ENCODE measurements around the gene CABP7. TPM values are rescaled to one million over a fixed set of nuclear protein-coding genes. Genes with fewer than 3 reads are reported as not detected.
A peak's percentile ranks its signal among the peaks of the same experiment; 100 is the strongest.

Gene CABP7
- total and polyA plus RNA-seq, 2 of the 13 experiments (the other 11 are each of a cell fraction or from before 2014, with no cell fraction given): 0.08 TPM; not detected in 1

DNA sequence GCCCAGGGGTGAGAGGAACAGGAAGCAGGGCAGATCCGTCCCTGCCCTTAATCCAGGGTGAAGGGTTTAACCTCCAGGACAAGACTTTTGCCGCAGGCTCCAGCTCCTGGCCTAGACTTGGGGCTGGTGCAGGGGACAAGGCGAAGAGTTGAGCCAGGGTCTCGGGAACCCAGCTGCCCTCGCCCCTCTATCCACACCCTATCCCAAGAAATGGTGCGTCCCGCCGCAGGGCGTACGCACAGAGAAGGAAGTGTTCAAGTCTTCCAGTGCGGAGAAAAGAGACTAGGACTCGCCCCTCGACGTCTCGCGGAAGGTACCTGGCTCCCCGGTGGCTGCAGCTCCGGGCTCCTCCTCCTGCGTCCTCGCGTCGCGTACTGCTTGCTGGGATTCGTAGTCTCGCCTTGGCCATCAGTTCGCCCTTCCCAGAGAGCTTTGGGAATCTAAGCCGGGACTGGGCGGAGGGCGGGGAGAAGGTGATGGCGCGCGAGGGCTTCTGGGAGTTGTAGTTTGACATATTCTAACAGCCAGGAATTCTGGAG lies 46.9 kb downstream of the CABP7 start, which contains the start of gene ZMAT5 (continued):
- TF ChIP-seq, protein P1, sequence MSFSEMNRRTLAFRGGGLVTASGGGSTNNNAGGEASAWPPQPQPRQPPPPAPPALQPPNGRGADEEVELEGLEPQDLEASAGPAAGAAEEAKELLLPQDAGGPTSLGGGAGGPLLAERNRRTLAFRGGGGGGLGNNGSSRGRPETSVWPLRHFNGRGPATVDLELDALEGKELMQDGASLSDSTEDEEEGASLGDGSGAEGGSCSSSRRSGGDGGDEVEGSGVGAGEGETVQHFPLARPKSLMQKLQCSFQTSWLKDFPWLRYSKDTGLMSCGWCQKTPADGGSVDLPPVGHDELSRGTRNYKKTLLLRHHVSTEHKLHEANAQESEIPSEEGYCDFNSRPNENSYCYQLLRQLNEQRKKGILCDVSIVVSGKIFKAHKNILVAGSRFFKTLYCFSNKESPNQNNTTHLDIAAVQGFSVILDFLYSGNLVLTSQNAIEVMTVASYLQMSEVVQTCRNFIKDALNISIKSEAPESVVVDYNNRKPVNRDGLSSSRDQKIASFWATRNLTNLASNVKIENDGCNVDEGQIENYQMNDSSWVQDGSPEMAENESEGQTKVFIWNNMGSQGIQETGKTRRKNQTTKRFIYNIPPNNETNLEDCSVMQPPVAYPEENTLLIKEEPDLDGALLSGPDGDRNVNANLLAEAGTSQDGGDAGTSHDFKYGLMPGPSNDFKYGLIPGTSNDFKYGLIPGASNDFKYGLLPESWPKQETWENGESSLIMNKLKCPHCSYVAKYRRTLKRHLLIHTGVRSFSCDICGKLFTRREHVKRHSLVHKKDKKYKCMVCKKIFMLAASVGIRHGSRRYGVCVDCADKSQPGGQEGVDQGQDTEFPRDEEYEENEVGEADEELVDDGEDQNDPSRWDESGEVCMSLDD (CRISPR knock-in tag; IDR thresholded peaks at IDR 0.05; ENCODE audit: borderline replicate concordance): no peak
- TF ChIP-seq ZNF253 (CRISPR knock-in tag; IDR thresholded peaks at IDR 0.05; ENCODE audit: borderline replicate concordance): 0 out of 2 replicates have a peak, but pooled peaks have one; percentile 62
- TF ChIP-seq, protein P2, sequence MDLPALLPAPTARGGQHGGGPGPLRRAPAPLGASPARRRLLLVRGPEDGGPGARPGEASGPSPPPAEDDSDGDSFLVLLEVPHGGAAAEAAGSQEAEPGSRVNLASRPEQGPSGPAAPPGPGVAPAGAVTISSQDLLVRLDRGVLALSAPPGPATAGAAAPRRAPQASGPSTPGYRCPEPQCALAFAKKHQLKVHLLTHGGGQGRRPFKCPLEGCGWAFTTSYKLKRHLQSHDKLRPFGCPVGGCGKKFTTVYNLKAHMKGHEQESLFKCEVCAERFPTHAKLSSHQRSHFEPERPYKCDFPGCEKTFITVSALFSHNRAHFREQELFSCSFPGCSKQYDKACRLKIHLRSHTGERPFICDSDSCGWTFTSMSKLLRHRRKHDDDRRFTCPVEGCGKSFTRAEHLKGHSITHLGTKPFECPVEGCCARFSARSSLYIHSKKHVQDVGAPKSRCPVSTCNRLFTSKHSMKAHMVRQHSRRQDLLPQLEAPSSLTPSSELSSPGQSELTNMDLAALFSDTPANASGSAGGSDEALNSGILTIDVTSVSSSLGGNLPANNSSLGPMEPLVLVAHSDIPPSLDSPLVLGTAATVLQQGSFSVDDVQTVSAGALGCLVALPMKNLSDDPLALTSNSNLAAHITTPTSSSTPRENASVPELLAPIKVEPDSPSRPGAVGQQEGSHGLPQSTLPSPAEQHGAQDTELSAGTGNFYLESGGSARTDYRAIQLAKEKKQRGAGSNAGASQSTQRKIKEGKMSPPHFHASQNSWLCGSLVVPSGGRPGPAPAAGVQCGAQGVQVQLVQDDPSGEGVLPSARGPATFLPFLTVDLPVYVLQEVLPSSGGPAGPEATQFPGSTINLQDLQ (CRISPR knock-in tag; IDR thresholded peaks at IDR 0.05): no peak
- peak; percentile 63; the same call in 1 of the 2 replicates for TF ChIP-seq SIX4 (CRISPR knock-in tag; IDR thresholded peaks at IDR 0.05)
- TF ChIP-seq ZNF777 (CRISPR knock-in tag; IDR thresholded peaks at IDR 0.05): peak; percentile 95
- TF ChIP-seq PHF8 (CRISPR knock-in tag; IDR thresholded peaks at IDR 0.05): peak; percentile 63
- TF ChIP-seq ARNT (IDR thresholded peaks at IDR 0.05): no peak
- TF ChIP-seq, protein P3, sequence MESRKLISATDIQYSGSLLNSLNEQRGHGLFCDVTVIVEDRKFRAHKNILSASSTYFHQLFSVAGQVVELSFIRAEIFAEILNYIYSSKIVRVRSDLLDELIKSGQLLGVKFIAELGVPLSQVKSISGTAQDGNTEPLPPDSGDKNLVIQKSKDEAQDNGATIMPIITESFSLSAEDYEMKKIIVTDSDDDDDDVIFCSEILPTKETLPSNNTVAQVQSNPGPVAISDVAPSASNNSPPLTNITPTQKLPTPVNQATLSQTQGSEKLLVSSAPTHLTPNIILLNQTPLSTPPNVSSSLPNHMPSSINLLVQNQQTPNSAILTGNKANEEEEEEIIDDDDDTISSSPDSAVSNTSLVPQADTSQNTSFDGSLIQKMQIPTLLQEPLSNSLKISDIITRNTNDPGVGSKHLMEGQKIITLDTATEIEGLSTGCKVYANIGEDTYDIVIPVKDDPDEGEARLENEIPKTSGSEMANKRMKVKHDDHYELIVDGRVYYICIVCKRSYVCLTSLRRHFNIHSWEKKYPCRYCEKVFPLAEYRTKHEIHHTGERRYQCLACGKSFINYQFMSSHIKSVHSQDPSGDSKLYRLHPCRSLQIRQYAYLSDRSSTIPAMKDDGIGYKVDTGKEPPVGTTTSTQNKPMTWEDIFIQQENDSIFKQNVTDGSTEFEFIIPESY (CRISPR knock-in tag; IDR thresholded peaks at IDR 0.05): peak; percentile 35; the same call in 1 of the 2 replicates
- peak; percentile 87 for TF ChIP-seq KAT8 (CRISPR knock-in tag; IDR thresholded peaks at IDR 0.05)
